HFFc6 (cell line): ENCODE data around the gene ATP8A2. TPM values are rescaled to one million over a fixed set of nuclear protein-coding genes. Genes with fewer than 3 reads are reported as not detected.
A peak's percentile ranks its signal among the peaks of the same experiment; 100 is the strongest.

Experiments used
- DNase-seq: peaks from one replicate; pipeline ENCODE4 v3.0.0-alpha.2; 2018
- H3K27ac Mint-ChIP-seq: 2 replicates; pipeline ENCODE4 v1.8.0; 2020; ENCODE audit warnings: mild to moderate bottlenecking, mixed read lengths
- H3K27me3 Mint-ChIP-seq: 2 replicates; pipeline ENCODE4 v1.8.0; 2021; ENCODE audit warnings: mild to moderate bottlenecking, moderate library complexity, mixed read lengths; ENCODE audit not compliant: insufficient read depth
- H3K36me3 Mint-ChIP-seq: 2 replicates; pipeline ENCODE4 v1.8.0; 2021; ENCODE audit warnings: low read depth, mixed read lengths
- H3K4me1 Mint-ChIP-seq: 2 replicates; pipeline ENCODE4 v1.8.0; 2020; ENCODE audit warnings: low read depth, mixed read lengths
- H3K4me3 Mint-ChIP-seq: 2 replicates; pipeline ENCODE4 v1.8.0; 2020; ENCODE audit warnings: mild to moderate bottlenecking, moderate library complexity, mixed read lengths
- H3K9me3 Mint-ChIP-seq: 2 replicates; pipeline ENCODE4 v1.8.0; 2020; ENCODE audit warnings: mild to moderate bottlenecking, mixed read lengths
- total RNA-seq, 6 experiments: library from RNA; stranded (reverse); fragmentation: NEBNext Ultra II Directional; extraction: Animal tissue kit (Norgen Biotek cat#: 25700); gene quantifications; 2 replicates in 1 of 6; 3 replicates in 5 of 6; pipeline ENCODE4 v1.2.3, GENCODE V29; 2021
- TF ChIP-seq, protein P1 (sequence below): fragments of 200-600 bp; sonication (generic); IDR thresholded peaks from 2 replicates; pipeline ENCODE4 v1.5.0; 2021; ENCODE audit warnings: antibody characterized with exemption, mild to moderate bottlenecking

ATP8A2 gene
- total RNA-seq, 6 experiments from 2014 or later = 0.02 TPM; not detected in 5

DNA sequence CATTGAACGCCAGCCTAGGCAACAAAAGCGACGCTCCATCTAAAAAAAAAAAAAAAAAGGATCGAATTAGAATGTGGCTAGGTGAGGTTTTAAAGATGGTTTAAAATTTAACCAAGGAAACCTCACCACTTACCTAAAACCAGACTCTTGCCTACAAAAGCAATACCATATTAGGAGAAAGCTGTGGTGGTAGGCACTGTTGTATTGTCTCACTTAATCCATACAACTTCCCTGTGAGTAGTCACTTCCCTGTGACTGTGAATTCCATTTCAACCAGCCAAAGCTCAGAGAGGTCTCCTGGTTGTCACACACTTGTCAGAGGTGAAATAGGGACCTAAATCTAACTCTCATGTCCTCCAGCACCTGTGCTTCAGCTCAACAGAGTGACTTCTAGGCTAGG is 664.6 kb downstream of the ATP8A2 start:
- Mint-ChIP-seq H3K4me1 (no peaks in the 10 kb centered on the region), H3K9me3 (no peaks in the 10 kb centered on the region; the same call in 1 of the 2 replicates), H3K27me3 (peaks cover 9% of the 10 kb centered on the region), H3K27ac (no peak overlapping the region), H3K4me3 (no peak overlapping the region), H3K36me3 (no peaks in the 10 kb centered on the region)
- DNase-seq = no peak
- TF ChIP-seq, protein P1, sequence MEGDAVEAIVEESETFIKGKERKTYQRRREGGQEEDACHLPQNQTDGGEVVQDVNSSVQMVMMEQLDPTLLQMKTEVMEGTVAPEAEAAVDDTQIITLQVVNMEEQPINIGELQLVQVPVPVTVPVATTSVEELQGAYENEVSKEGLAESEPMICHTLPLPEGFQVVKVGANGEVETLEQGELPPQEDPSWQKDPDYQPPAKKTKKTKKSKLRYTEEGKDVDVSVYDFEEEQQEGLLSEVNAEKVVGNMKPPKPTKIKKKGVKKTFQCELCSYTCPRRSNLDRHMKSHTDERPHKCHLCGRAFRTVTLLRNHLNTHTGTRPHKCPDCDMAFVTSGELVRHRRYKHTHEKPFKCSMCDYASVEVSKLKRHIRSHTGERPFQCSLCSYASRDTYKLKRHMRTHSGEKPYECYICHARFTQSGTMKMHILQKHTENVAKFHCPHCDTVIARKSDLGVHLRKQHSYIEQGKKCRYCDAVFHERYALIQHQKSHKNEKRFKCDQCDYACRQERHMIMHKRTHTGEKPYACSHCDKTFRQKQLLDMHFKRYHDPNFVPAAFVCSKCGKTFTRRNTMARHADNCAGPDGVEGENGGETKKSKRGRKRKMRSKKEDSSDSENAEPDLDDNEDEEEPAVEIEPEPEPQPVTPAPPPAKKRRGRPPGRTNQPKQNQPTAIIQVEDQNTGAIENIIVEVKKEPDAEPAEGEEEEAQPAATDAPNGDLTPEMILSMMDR = no peak

- peaks cover 8% of the 10 kb centered on the region; the same call in 1 of the 2 replicates for H3K27me3 Mint-ChIP-seq
- no peak for DNase-seq
- no peak overlapping the region for H3K4me3 Mint-ChIP-seq
- H3K36me3 Mint-ChIP-seq = no peaks in the 10 kb centered on the region
- TF ChIP-seq, protein P1 = peak; percentile 67
- H3K4me1 Mint-ChIP-seq = no peaks in the 10 kb centered on the region
- H3K9me3 Mint-ChIP-seq = no peaks in the 10 kb centered on the region
- H3K27ac Mint-ChIP-seq = no peak overlapping the region
These were observed 665.5 kb downstream of the ATP8A2 start for GRCh38 chr13:26037302-26037701.

- Mint-ChIP-seq H3K36me3 (no peaks in the 10 kb centered on the region), H3K4me1 (no peaks in the 10 kb centered on the region), H3K27ac (no peak overlapping the region), H3K27me3 (peaks cover 3% of the 10 kb centered on the region; the same call in 1 of the 2 replicates), H3K4me3 (no peak overlapping the region), H3K9me3 (no peaks in the 10 kb centered on the region)
- no peak for DNase-seq
- TF ChIP-seq, protein P1 = no peak
These were observed 667.2 kb downstream of the ATP8A2 start for GRCh38 chr13:26038931-26039475.

- Mint-ChIP-seq H3K4me1 (no peaks in the 10 kb centered on the region), H3K9me3 (no peaks in the 10 kb centered on the region), H3K36me3 (no peaks in the 10 kb centered on the region), H3K27me3 (peaks cover 3% of the 10 kb centered on the region; the same call in 1 of the 2 replicates), H3K4me3 (no peak overlapping the region), H3K27ac (no peak overlapping the region)
- TF ChIP-seq, protein P1 = no peak
- no peak for DNase-seq
These were observed 669.7 kb downstream of the ATP8A2 start for GRCh38 chr13:26041444-26041843.

GRCh38 chr13:26042785-26043184 is 671.0 kb downstream of the ATP8A2 start:
- H3K4me3 Mint-ChIP-seq = no peak overlapping the region
- no peaks in the 10 kb centered on the region for H3K36me3 Mint-ChIP-seq
- H3K4me1 Mint-ChIP-seq = no peaks in the 10 kb centered on the region
- no peak for DNase-seq
- no peaks in the 10 kb centered on the region for H3K9me3 Mint-ChIP-seq
- TF ChIP-seq, protein P1 = no peak
- no peak overlapping the region for H3K27ac Mint-ChIP-seq
- peaks cover 3% of the 10 kb centered on the region; the same call in 1 of the 2 replicates for H3K27me3 Mint-ChIP-seq
